Large intestine (tissue), 3 donors: ENCODE results near the gene ARHGEF12. TPM values are rescaled to one million over a fixed set of nuclear protein-coding genes. Genes with fewer than 3 reads are reported as not detected.
"Not testable (repeated sequence)": the region's sequence is repeated elsewhere in the genome, so short reads cannot be mapped to it uniquely, and the experiment has no call there.

Experiments
- DNase-seq, 2 donors: peaks; one replicate each; pipeline versions ENCODE4 v3.0.0 to v3.0.0-alpha.2; 2013
- H3K27ac ChIP-seq: one replicate; pipeline ENCODE4 v1.5.1; 2013; ENCODE audit warnings: low read length
- H3K27me3 ChIP-seq: 2 replicates; pipeline ENCODE4 v1.6.1; 2013; ENCODE audit warnings: low read length; ENCODE audit not compliant: control insufficient read depth, insufficient read depth
- H3K36me3 ChIP-seq: 2 replicates; pipeline ENCODE4 v1.6.1; 2013; ENCODE audit warnings: low read length; ENCODE audit not compliant: control insufficient read depth, insufficient read depth
- H3K4me1 ChIP-seq: one replicate; pipeline ENCODE4 v1.6.1; 2013; ENCODE audit warnings: low read length; ENCODE audit not compliant: control insufficient read depth, insufficient read depth
- H3K4me3 ChIP-seq: one replicate; pipeline ENCODE4 v1.5.1; 2013; ENCODE audit warnings: low read length
- H3K9me3 ChIP-seq: one replicate; pipeline ENCODE4 v1.6.1; 2013; ENCODE audit warnings: mild to moderate bottlenecking, low read depth, low read length, moderate library complexity; ENCODE audit not compliant: control insufficient read depth
- WGBS: methylation state at CpG from one replicate; pipeline ENCODE4 v1.1.5; 2013; ENCODE audit warnings: low lambda C conversion rate; ENCODE audit not compliant: insufficient coverage; 5-methylcytosine and 5-hydroxymethylcytosine counted together
- polyA plus RNA-seq: library from polyadenylated mRNA; unstranded; fragments of 120-200 nt; gene quantifications from one replicate; pipeline ENCODE4 v1.2.1, GENCODE V29; 2013

Gene ARHGEF12
- polyA plus RNA-seq, 1 donor = 54.9 TPM

DNA sequence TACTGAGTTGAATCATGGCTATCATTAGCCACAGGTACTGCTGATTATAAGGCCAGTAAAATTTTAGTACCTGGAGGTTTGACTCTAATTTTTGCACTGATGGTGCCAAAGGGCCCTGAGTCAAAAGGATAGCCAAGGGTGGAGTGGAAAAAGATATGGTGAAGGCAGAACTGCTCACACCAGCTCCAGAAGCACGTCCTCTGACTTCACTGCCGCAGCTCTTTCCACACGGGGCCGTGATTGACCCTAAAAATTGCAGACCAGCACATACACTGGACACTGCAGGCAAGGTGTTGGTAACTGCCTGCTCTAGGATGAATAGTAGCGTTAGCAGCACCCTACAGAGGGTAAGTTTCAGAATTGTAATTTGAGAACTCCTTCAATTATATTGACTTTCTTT lies 149.9 kb downstream of the ARHGEF12 start:
- no peak for DNase-seq
- no peaks in the 10 kb centered on the region for H3K4me1 ChIP-seq
- whole genome bisulfite sequencing = no CpG with 5 or more reads among the region's 5 CpGs
- H3K27me3 ChIP-seq = no peaks in the 10 kb centered on the region
- H3K4me3 ChIP-seq = no peak overlapping the region
- H3K9me3 ChIP-seq = no peaks in the 10 kb centered on the region
- peaks cover 36% of the 10 kb centered on the region for H3K36me3 ChIP-seq
- no peak overlapping the region for H3K27ac ChIP-seq

DNA sequence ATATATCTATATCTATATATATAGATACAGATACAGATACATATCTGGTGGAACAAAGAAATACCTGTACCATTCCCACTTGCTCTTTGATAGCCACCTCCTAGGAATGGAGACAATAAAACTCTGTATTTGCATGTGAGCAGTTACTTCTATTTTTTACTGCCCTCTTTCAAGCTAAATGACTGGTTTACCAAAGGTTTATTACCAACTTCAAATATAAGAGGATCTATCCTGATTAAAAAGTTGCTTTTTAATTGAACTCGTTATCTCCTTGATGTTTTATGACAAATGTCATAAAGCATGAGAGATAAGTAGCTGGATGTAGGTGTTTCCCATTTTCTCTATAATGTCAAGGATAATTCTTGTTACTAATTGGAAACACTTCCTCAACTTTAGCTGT lies 153.6 kb downstream of the ARHGEF12 start:
- Histone ChIP-seq H3K9me3 (no peaks in the 10 kb centered on the region), H3K27ac (no peak overlapping the region), H3K4me3 (no peak overlapping the region), H3K4me1 (no peaks in the 10 kb centered on the region), H3K36me3 (peaks cover 16% of the 10 kb centered on the region), H3K27me3 (no peaks in the 10 kb centered on the region)
- WGBS = 0% methylated on average over 1 of the region's 1 CpG
- peak in 1 of 2 donors; percentile 45 for DNase-seq

DNA sequence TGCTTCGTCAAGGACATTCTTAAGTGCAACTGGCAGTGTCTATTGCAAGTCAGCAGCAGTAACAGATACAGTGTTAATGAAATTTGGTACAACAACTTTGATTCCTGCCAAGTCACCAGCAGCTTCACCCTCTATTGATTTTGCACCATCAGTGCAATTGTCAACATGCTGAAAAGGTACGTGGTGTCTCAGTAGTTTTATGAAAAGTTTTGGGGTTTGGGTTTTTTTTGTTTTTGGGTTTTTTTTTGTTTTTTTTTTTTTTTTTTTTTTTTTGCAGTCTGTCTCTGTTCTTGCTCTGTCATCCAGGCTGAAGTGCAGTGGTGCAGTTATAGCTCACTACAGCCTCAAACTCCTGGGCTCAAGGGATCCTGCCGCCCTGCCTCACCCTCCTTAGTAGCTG lies 156.3 kb downstream of the ARHGEF12 start:
- no peak for DNase-seq
- Histone ChIP-seq H3K9me3 (no peaks in the 10 kb centered on the region), H3K27me3 (no peaks in the 10 kb centered on the region), H3K27ac (no peak overlapping the region), H3K4me1 (no peaks in the 10 kb centered on the region), H3K36me3 (no peaks in the 10 kb centered on the region), H3K4me3 (no peak overlapping the region)
- WGBS = 17% methylated on average over 1 of the region's 3 CpGs

DNA sequence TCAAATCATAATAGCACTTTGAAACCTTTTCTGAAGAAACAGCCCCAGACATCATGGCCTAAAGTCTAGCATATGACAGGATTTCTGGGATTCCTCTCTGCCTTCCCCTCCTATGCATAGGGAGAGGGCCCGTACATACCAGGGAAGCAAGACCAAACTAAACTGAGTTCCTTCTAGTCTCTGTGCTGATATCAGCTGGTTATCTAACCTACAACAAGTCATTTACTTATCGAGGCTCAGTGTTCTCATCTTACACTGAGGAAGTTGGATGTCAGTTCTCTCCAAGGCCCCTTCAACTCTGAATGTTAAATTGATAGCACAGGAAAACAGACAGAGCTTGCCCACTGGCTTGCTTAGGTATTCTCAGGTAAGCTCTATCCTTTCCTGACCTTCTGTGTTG lies 158.4 kb downstream of the ARHGEF12 start:
- no CpG with 5 or more reads among the region's 2 CpGs for WGBS
- no peak overlapping the region for H3K4me3 ChIP-seq
- no peaks in the 10 kb centered on the region for H3K36me3 ChIP-seq
- H3K27ac ChIP-seq = no peak overlapping the region
- H3K4me1 ChIP-seq = no peaks in the 10 kb centered on the region
- DNase-seq = no peak
- no peaks in the 10 kb centered on the region for H3K27me3 ChIP-seq
- H3K9me3 ChIP-seq = no peaks in the 10 kb centered on the region

DNA sequence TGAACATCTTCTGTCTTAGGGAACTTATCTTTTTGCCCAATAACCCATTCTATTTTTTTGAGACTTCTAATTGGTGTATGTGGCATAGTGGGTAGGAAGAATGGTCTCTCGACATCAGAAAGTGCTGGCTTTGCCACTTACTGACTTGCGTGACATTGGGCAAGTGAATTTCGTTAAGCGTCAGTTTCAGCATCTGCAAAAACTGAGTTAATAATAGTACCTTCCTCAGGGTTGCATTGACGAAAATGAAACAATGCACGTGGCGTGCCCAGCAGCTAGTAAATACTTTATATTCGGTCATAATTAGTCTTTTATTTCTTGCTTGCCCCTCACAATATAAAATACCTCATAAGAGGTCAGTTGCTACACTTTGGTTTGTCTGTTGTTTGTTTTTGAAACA lies 162.9 kb downstream of the ARHGEF12 start:
- H3K4me3 ChIP-seq = no peak overlapping the region
- no peak overlapping the region for H3K27ac ChIP-seq
- H3K4me1 ChIP-seq = no peaks in the 10 kb centered on the region
- H3K27me3 ChIP-seq = no peaks in the 10 kb centered on the region
- no peak for DNase-seq
- no peaks in the 10 kb centered on the region for H3K36me3 ChIP-seq
- no CpG with 5 or more reads among the region's 8 CpGs for WGBS
- no peaks in the 10 kb centered on the region for H3K9me3 ChIP-seq

DNA sequence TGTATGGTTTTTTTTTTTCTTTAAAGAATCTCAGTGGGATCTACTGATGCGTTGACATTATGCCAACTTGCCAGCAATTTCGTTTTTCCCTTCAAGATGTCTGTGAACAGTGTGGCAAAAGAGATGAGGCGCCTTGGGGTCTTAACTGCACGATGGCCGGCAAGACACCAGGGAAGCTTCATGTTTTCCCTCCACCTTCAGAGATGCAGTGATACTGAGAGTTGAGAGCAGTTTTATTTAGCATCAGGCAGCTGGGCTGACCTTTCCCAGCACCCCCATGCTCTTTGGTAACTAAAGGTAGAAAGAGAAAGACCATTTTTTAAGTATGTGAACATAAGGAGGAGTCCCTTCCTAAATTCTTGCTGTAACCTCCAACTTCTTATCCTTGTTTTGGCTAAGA lies 163.6 kb downstream of the ARHGEF12 start:
- Histone ChIP-seq H3K9me3 (no peaks in the 10 kb centered on the region), H3K4me3 (no peak overlapping the region), H3K27me3 (no peaks in the 10 kb centered on the region), H3K36me3 (no peaks in the 10 kb centered on the region), H3K4me1 (no peaks in the 10 kb centered on the region), H3K27ac (no peak overlapping the region)
- no peak for DNase-seq
- no CpG with 5 or more reads among the region's 5 CpGs for WGBS

DNA sequence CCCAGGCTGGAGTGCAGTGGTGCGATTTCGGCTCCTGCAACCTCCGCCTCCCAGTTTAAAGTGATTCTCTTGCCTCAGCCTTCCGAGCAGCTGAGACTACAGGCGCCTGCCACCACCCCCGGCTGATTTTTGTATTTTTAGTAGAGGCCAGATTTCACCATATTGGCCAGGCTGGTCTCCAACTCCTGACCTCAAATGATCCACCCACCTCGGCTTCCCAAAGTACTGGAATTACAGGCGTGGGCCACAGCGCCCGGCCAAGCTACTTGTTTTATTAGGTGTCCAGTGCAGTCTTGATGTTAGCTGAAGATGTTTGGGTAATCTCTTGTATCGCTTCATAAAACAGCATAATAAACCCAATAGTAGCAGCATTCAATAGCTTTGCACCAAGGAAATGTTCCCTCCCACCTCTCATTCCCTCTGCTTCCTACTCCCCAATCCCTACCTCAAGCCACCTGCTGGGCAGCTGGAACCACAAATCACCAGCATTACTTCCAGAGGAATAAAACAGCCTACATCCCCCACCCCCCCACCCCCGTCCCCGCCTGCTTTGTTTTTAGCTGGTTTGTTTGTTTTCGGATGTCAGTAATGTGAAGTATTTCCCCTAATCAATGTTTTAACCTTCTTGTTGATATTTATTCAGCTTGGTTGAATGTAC lies 164.3 kb downstream of the ARHGEF12 start:
- H3K4me3 ChIP-seq = no peak overlapping the region
- no peak for DNase-seq
- no peak overlapping the region for H3K27ac ChIP-seq
- H3K27me3 ChIP-seq = no peaks in the 10 kb centered on the region
- no CpG with 5 or more reads among the region's 14 CpGs for WGBS
- no peaks in the 10 kb centered on the region for H3K4me1 ChIP-seq
- no peaks in the 10 kb centered on the region for H3K36me3 ChIP-seq
- no peaks in the 10 kb centered on the region for H3K9me3 ChIP-seq

DNA sequence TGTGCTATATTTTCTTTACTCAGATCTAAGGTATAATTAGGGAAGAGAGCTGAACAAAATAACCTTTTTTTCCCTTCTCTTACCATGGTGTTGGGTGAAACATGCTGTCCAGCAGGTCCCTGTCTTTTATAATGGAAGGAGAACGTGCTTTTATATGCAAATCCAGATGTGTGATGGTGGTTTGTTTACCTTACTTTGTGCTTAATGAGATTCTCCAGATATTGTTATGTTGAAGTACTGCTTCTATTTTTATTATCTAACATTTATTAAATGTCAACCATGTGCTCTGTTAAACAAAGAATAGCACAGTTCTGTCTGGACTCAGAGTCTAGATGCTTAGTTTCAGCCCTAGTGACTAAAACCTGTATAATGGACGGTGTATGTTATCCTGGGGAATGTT lies 165.2 kb downstream of the ARHGEF12 start:
- H3K36me3 ChIP-seq = no peaks in the 10 kb centered on the region
- no peak overlapping the region for H3K4me3 ChIP-seq
- WGBS = 100% methylated on average over 1 of the region's 2 CpGs
- no peak for DNase-seq
- no peaks in the 10 kb centered on the region for H3K27me3 ChIP-seq
- H3K27ac ChIP-seq = no peak overlapping the region
- H3K9me3 ChIP-seq = no peaks in the 10 kb centered on the region
- no peaks in the 10 kb centered on the region for H3K4me1 ChIP-seq

DNA sequence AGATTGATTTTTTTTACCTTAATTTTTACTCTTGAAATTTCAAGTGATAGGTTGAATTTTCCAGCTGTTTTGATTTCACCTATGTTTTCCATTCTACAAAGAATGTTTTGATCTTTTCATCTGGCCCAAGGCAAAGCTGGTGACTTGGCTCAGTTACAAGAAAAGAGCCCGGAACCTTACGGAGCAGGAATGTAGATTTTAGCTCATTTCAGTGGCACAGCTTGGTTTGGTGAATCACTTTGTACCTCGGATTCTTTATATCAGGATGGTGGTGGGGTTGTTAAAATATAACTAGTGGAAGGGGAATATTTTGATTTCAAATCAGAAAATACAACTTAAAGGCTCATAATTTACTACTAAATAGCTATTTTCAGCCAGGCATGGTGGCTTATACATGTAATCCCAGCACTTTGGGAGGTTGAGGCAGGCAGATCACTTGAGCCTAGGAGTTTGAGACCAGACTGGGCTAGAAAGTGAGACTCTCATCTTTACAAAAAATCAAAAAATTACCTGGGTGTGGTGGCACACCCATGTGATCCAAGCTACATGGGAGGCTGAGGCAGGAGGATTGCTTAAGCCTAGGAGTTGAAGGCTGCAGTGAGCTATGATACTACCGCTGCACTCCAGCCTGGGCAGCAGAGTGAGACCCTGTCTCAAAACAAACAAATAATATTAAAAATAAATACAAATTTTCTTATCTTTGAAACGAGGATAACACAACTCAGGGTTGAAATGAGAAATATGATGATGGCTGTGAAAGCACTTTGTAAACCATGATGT lies 166.0 kb downstream of the ARHGEF12 start:
- H3K27ac ChIP-seq = no peak overlapping the region
- no peaks in the 10 kb centered on the region for H3K9me3 ChIP-seq
- H3K4me3 ChIP-seq = no peak overlapping the region
- no peak for DNase-seq
- H3K36me3 ChIP-seq = no peaks in the 10 kb centered on the region
- H3K27me3 ChIP-seq = no peaks in the 10 kb centered on the region
- no peaks in the 10 kb centered on the region for H3K4me1 ChIP-seq
- 40% methylated on average over 1 of the region's 5 CpGs for WGBS

DNA sequence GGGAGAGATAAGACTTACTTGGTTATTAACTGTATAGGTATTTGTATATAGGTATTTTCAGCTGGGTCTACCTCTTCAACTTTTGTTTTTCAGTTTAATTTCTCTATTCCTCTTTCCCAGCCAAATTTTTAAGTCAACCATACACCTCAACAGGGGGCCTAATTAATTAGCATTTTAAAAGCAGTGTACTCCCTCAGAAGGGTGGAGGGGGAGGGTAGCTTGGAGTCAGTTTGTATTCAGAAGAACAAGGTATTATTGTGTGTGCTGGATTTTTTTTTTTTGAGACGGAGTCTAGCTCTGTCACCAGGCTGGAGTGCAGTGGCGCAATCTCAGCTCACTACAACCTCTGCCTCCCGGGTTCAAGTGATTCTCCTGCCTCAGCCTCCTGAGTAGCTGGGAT lies 167.3 kb downstream of the ARHGEF12 start:
- H3K4me1 ChIP-seq, H3K36me3 ChIP-seq, H3K9me3 ChIP-seq, H3K4me3 ChIP-seq, H3K27ac ChIP-seq, DNase-seq, H3K27me3 ChIP-seq: not testable (repeated sequence)
- WGBS = no CpG with 5 or more reads among the region's 3 CpGs
